Keratinocyte (primary cell): Measurements from ENCODE around the gene SLK. TPM values are rescaled to one million over a fixed set of nuclear protein-coding genes. Genes with fewer than 3 reads are reported as not detected.

Experiments
- DNase-seq: peaks from one replicate; pipeline ENCODE4 v3.0.0-alpha.2; 2011; ENCODE audit warnings: low read depth, missing footprints, low spot score
- FAIRE-seq: peaks from 2 replicates; lab custom pipeline; 2011; peaks lifted over from hg19 to GRCh38; lab: Jason Lieb, UNC
- H2AFZ ChIP-seq: 2 replicates; pipeline ENCODE4 v1.6.0; 2012; ENCODE audit warnings: low read length, control low read depth, inconsistent platforms; ENCODE audit not compliant: control insufficient read depth
- H3K27ac ChIP-seq: 2 replicates; pipeline ENCODE4 v1.5.1; 2011; ENCODE audit warnings: low read length; ENCODE audit not compliant: control insufficient read depth, insufficient read depth
- H3K27me3 ChIP-seq: 3 replicates; pipeline ENCODE4 v1.6.0; 2011; ENCODE audit warnings: low read length; ENCODE audit not compliant: control insufficient read depth, insufficient read depth; ENCODE audit errors: extremely low read depth
- H3K36me3 ChIP-seq, 2 experiments: 2 replicates in 1 of 2; 3 replicates in 1 of 2; pipeline ENCODE4 v1.5.1; 2011; ENCODE audit warnings: low read length in 2 of 2, mild to moderate bottlenecking in 1 of 2; ENCODE audit not compliant: control insufficient read depth in 2 of 2, insufficient read depth in 2 of 2; ENCODE audit errors: extremely low read depth in 1 of 2
- H3K4me1 ChIP-seq: 3 replicates; pipeline ENCODE4 v1.5.1; 2011; ENCODE audit warnings: low read length; ENCODE audit not compliant: control insufficient read depth, insufficient read depth; ENCODE audit errors: extremely low read depth
- H3K4me2 ChIP-seq: 3 replicates; pipeline ENCODE4 v1.6.0; 2011; ENCODE audit warnings: low read depth, low read length; ENCODE audit not compliant: control insufficient read depth, insufficient read depth; ENCODE audit errors: extremely low read depth
- H3K4me3 ChIP-seq, 3 experiments: fragments of 200-600 bp in 1 of 3; sonication (generic) in 1 of 3; 2 replicates in 2 of 3; 3 replicates in 1 of 3; pipeline ENCODE4 v1.5.1; 2011 to 2016; ENCODE audit warnings: low read length in 3 of 3, mild to moderate bottlenecking in 3 of 3, control low read depth in 2 of 3, inconsistent platforms in 1 of 3, low read depth in 1 of 3, mixed read lengths in 1 of 3, mixed run types in 1 of 3, moderate library complexity in 1 of 3; ENCODE audit not compliant: control insufficient read depth in 2 of 3, insufficient read depth in 2 of 3; ENCODE audit errors: extremely low read depth in 1 of 3
- H3K79me2 ChIP-seq: 2 replicates; pipeline ENCODE4 v1.6.0; 2012; ENCODE audit warnings: low read length; ENCODE audit not compliant: control insufficient read depth, insufficient read depth
- H3K9ac ChIP-seq: 3 replicates; pipeline ENCODE4 v1.6.0; 2011; ENCODE audit warnings: low read length; ENCODE audit not compliant: control insufficient read depth, insufficient read depth; ENCODE audit errors: extremely low read depth
- H3K9me1 ChIP-seq: 3 replicates; pipeline ENCODE4 v1.6.0; 2011; ENCODE audit warnings: low read length; ENCODE audit not compliant: control insufficient read depth, insufficient read depth; ENCODE audit errors: extremely low read depth
- H3K9me3 ChIP-seq: 2 replicates; pipeline ENCODE4 v1.5.1; 2012; ENCODE audit warnings: low read depth, low read length; ENCODE audit not compliant: control insufficient read depth
- H4K20me1 ChIP-seq: 3 replicates; pipeline ENCODE4 v1.6.0; 2011; ENCODE audit warnings: low read length; ENCODE audit not compliant: control insufficient read depth, insufficient read depth; ENCODE audit errors: extremely low read depth
- EZH2 ChIP-seq: IDR thresholded peaks from one replicate; pipeline ENCODE4 v1.6.1; 2012; ENCODE audit warnings: inconsistent platforms, mild to moderate bottlenecking, low read length, moderate library complexity
- dilution Hi-C: fragments of 300-500 bp; cut with MboI; formaldehyde crosslinking; loops from one replicate; pipeline ENCODE4 v1.7.0; 2020; ENCODE audit warnings: low sequenced_read_pairs; ENCODE audit not compliant: extremely low pct_ligation_motif_present
- polyA plus RNA-seq, 5 experiments: library from polyadenylated mRNA; depleted of rRNA in 3 of 5; stranded (reverse) in 3 of 5; stranded (forward) in 1 of 5; unstranded in 1 of 5; fragments of >200 nt; gene quantifications; 1 replicate in 1 of 5; 2 replicates in 3 of 5; 3 replicates in 1 of 5; pipeline versions ENCODE4 v1.2.1 to v1.2.3, GENCODE V29; 2011 to 2012; ENCODE audit warnings: missing spikeins in 2 of 5, low read depth in 1 of 5, low replicate concordance in 1 of 5
- TF ChIP-seq, protein P1 (sequence below), 3 experiments: IDR thresholded peaks in 1 of 3; conservative IDR thresholded peaks in 1 of 3; optimal IDR thresholded peaks in 1 of 3; 2 replicates in 2 of 3; 3 replicates in 1 of 3; pipeline versions ENCODE3 to v1.5.1; 2011; ENCODE audit warnings: low read length in 3 of 3, mild to moderate bottlenecking in 3 of 3, moderate library complexity in 2 of 3, control low read depth in 1 of 3, inconsistent platforms in 1 of 3; ENCODE audit not compliant: insufficient read depth in 2 of 3; ENCODE audit errors: extremely low read depth in 1 of 3

The SLK gene
- polyA plus RNA-seq, 1 donor (not counting 4 experiments of a cell fraction or from before 2014, with no cell fraction given) = 36.7 TPM

DNA sequence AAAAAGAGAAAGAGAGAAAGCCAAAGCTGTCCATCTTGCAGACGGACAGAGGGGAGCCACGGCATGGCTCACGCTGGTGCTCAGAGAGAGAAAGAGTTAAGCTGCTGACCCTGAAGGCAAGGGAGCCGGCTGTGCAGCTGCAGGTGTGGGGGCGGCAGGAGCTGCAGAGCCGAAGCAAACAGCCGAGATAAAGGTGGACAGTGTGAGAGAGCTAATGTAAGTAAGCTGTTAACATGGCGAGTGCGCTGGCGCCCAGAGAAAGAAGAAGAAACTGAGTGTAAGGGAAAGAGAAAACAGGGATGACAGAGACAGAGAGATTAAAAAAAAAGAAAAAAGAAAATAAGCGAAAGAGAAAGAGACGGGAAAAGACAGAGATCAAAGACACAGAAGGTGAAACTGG is 100.6 kb downstream of the SLK start:
- dilution Hi-C loops = no loop called here
- Histone ChIP-seq H3K9me3 (no peaks in the 10 kb centered on the region), H3K9ac (no peak overlapping the region), H3K27me3 (no peaks in the 10 kb centered on the region), H4K20me1 (peaks cover 4% of the 10 kb centered on the region), H3K4me1 (no peaks in the 10 kb centered on the region), H3K4me3 (no peak overlapping the region), H3K27ac (no peak overlapping the region), H2AFZ (no peak overlapping the region), H3K4me2 (no peak overlapping the region), H3K79me2 (peaks cover 31% of the 10 kb centered on the region), H3K9me1 (no peaks in the 10 kb centered on the region), H3K36me3 (peaks cover 65 to 70% of the 10 kb centered on the region in 2 experiments)
- FAIRE-seq = no peak
- no peak for TF ChIP-seq EZH2
- TF ChIP-seq, protein P1, sequence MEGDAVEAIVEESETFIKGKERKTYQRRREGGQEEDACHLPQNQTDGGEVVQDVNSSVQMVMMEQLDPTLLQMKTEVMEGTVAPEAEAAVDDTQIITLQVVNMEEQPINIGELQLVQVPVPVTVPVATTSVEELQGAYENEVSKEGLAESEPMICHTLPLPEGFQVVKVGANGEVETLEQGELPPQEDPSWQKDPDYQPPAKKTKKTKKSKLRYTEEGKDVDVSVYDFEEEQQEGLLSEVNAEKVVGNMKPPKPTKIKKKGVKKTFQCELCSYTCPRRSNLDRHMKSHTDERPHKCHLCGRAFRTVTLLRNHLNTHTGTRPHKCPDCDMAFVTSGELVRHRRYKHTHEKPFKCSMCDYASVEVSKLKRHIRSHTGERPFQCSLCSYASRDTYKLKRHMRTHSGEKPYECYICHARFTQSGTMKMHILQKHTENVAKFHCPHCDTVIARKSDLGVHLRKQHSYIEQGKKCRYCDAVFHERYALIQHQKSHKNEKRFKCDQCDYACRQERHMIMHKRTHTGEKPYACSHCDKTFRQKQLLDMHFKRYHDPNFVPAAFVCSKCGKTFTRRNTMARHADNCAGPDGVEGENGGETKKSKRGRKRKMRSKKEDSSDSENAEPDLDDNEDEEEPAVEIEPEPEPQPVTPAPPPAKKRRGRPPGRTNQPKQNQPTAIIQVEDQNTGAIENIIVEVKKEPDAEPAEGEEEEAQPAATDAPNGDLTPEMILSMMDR (optimal IDR thresholded peaks at IDR 0.05 in 1 of 3, IDR thresholded peaks at IDR 0.05 in 1 of 3, conservative IDR thresholded peaks at IDR 0.05 in 1 of 3; ENCODE audit: extremely low read depth in 1 of 3, insufficient read depth in 2 of 3, low read length in 3 of 3) = no peak
- DNase-seq = no peak

DNA sequence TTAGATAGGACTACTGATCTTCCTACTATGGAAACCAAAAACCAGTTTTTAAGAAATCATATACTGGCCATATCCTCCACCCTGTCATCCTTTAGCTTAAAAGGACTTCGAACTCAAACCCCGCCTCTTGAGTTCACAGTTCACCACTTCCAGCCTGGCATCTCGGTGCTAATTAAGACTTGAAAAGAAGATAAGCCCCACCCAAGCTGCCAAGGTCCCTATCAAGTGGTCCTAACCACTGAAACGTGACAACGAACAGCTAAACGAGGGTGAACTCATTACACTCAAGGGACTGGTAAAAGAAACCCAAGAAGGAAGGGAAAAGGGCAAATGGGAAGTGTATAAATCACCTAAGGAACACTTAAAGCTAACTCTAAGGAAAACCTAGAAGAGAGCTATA is 102.7 kb downstream of the SLK start:
- H3K4me1 ChIP-seq = no peaks in the 10 kb centered on the region
- DNase-seq = no peak
- dilution Hi-C loops = no loop called here
- peaks cover 38% of the 10 kb centered on the region for H3K79me2 ChIP-seq
- H3K36me3 ChIP-seq = peaks cover 65 to 75% of the 10 kb centered on the region in 2 experiments
- no peaks in the 10 kb centered on the region for H3K9me1 ChIP-seq
- H4K20me1 ChIP-seq = no peaks in the 10 kb centered on the region
- H2AFZ ChIP-seq = no peak overlapping the region
- no peak overlapping the region for H3K27ac ChIP-seq
- FAIRE-seq = no peak
- no peaks in the 10 kb centered on the region for H3K27me3 ChIP-seq
- no peaks in the 10 kb centered on the region for H3K9me3 ChIP-seq
- H3K4me3 ChIP-seq = no peak overlapping the region
- H3K9ac ChIP-seq = no peak overlapping the region
- H3K4me2 ChIP-seq = no peak overlapping the region
- no peak for TF ChIP-seq EZH2
- TF ChIP-seq, protein P1 (optimal IDR thresholded peaks at IDR 0.05 in 1 of 3, IDR thresholded peaks at IDR 0.05 in 1 of 3, conservative IDR thresholded peaks at IDR 0.05 in 1 of 3; ENCODE audit: extremely low read depth in 1 of 3, insufficient read depth in 2 of 3, low read length in 3 of 3) = no peak
